HG02885 (cell line): Measurements from ENCODE around the gene BOD1.

ENCODE experiments used
- ATAC-seq: cut with Tn5 transposase; IDR thresholded peaks from one replicate; pipeline ENCODE4 v1.9.1; 2021; ENCODE audit warnings: mild to moderate bottlenecking; ENCODE audit not compliant: unreplicated experiment, poor library complexity

Gene BOD1

DNA sequence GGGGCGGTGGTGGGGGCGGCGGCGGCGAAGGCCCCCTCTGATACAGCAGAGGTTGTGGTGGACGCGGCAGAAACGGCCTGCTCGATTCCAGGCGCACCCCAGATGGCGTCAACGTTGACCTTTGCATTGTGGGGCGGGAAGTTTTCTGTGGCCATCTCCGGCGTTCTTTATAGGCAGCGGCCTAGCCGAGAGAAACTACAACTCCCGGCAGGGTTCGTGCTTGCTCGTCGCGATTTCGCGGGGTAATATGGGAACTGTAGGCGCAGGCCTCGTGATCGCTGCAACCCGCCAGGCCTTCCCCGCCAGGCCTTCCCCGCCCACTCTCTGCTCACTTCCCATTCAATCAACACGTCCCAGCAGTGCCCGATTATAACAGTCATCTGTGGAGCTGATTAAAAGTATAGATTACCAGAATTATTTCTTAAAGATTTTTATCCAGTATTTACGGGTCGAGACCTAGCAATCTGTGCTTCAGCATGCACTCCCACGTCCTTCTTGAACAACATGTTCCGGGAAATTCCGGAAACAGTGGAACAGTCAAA, at the start of gene BOD1:
Gene BOD1 (minus strand): TSS at position 74 of the 542 bp plus-strand sequence. CDS start 214 bp downstream, outside the sequence.
- peak; percentile 92 for ATAC-seq

DNA sequence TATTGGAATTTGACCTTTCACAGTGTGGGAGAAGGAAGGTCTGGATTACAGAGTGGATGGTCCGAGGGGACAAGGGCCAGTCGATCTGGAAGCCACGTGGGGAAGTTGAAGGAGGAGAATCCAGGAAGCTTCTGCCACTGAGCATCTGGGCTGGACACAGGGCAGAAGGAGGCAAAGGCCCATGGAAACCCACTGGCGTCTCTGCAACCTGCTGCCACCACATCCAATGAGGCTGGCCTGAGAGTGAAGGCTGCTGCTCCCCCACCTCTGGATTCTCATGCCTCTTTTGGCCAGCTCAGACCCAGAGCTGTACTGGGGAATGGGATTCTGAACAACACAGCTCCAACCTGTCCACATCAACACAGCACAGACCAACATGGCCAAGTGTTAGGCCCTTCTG, 48.9 kb upstream of the BOD1 start:
- no peak for ATAC-seq

DNA sequence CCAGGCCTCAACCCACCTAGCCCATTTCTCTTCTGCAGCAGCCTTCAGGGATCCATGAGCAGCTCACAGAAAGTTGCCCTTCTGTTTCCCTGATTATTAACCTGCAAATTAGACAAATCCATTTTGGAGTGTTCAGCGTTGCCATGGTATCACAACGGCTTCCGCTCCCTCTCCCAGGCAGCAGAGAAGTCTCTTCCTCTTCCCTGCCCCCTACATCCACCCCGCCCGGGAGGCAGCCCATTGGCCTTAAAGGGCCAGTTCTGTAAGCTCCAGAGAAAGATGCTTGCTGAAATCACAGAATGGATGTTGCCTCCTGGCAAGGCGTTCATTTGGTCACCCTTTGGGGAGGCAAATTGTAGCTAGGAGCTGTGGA, 47.7 kb upstream of the BOD1 start:
- no peak for ATAC-seq

DNA sequence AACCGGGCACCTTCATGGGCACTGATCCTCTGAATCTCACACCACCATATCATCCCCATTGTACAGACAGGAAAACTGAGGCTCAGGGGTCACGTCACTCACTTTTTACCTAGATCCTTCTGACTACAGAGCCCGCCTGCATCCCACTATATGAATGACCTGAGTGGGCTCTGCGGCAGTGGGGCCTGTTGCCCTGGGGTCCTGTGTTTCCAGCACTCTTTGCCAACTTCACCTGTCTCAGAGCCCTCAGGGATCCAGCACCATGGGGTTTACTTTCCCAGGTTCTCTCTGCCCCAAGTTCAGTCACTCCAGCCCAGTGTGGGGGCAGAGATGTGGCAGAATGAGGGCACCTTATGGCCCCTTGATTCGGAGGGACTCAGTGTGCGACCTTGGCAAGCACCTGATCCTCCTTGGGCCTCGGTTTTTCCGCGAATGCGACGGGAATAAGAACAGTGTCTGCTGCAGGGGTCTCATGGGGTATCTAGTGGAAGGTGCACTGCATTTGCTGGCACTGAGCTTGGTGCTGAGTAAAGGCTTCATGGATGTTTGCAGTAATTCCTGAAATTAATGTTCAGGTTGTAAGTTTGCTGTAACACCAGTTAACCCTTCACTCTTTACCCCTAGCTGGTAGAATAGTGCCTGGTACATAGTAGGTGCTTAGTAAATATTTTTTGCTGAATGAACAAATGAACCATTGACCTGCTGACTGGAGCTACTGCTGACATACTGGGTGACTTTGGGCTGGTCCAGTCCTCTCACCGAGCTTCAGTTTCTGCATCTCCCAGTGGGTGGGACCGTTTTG, 47.1 kb upstream of the BOD1 start:
- ATAC-seq, result no peak

DNA sequence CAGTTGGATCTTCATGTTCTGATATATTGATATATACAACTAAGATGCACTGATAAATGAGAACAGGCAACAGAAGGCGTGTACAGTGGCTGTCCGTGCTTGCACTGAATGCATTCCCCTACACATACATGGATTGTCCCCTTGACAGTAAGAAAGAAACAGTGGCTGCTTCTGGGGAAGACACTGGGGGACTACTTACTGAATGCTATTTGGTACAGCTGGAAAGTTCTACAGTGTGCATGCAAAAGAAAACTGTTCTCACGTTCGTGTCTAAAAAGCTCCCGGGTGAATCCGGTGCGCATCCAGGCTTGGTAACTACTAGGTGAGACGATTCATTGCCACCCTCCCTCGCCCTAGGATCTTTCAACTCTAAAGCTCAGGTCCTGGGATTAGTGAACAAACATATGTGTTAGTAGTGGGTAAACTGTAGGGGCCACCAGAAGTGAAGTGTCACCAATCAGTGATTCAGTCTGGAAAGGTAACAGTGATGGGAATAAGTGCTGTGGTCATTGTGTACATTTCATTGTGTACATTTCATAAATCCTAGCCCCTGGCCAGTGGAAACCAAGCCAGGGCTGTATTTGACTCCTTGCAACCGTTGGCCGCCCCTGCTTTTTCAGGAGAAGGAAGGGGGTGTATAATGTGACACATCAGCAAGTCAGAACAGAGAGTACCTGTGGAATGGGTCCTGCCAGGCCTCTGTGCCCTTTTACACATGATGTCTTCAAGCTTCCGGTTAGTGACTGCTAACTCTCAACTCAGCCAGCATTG, 46.3 kb upstream of the BOD1 start:
- ATAC-seq, result no peak

DNA sequence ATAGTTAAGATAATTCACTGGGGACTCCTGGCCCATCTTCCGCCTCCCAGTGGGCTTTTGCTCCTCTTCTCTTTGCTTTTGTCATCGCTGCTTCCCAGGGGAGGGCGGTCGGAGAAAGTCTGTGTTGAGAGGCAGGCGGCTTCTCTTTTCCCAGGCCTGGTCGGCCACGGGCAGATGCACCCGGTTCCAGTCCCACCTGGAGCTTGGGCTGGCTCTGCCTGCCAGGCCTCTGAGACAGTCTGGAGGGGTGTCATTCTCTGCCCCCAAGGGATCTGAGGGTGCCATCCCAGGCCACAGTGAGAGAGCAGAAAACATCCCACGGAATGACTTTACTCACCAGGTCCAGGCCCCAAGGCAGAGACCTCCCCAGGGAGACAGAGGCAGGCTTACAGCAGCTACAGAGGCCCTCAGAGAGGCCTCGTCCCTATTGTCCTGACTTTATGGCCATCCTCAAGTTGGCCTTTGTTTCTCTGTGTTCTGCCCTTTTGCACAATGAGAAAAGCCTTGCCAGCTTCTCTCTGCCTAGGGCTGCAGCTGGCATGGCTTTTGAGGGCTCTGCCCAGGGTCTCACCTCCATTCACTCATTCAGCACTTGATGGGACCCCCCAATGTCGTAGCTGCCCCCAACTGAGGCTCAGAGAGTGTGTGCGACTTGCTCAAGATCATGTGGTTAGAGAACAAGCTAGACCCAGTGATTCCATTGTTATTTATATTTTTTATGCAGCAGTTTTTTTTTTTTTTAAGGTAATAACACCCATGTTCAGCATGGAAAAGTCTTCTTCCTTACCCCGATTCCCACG, 44.2 kb upstream of the BOD1 start:
- ATAC-seq, result no peak

DNA sequence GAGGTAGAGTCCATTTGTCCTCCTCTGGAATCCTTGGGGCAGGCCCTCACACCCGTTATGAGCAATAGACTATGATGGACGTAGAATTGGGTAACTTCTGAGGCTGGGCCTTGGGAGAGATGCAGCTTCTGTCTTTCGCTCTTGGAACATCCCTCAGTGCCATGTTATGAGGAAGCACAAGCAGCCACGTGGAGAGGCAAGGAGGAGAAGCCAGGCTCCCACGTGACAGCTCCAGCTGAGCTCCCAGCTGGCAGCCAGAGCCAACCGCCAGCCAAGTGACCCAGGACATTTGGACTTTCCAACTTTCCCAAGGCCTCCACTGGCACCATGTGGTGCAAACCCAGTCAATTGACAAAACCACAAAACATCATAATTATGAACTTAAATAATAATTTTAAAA, 43.0 kb upstream of the BOD1 start:
- no peak for ATAC-seq

DNA sequence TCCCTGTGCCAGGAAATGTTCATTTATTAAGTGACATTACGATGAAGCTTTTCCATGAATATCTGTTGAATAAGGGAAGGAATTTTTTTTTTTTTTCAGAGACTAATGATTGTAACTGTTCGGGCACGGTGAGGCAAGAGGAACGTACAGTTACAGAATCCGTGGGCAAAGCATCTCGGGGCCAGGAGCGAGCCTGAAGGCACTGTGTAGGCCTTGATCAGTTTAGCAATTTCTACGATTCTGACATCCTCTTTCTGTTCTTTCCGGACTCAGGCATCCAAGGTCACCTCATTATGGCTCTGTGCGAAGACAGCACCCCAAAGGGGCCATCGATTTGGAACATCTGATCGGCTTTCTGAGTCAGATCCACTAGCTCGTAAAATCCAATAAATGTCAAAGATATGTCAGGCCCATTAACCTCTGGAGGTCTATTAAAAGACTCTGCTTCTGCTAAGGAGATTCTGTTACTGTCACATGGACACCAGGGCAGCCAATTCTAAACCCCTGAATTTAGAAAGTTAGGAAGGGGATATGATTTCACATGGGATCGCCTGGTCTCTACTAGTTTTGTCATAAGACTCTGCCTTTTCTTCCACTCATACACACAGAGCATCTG, 41.4 kb upstream of the BOD1 start:
- ATAC-seq, result no peak

DNA sequence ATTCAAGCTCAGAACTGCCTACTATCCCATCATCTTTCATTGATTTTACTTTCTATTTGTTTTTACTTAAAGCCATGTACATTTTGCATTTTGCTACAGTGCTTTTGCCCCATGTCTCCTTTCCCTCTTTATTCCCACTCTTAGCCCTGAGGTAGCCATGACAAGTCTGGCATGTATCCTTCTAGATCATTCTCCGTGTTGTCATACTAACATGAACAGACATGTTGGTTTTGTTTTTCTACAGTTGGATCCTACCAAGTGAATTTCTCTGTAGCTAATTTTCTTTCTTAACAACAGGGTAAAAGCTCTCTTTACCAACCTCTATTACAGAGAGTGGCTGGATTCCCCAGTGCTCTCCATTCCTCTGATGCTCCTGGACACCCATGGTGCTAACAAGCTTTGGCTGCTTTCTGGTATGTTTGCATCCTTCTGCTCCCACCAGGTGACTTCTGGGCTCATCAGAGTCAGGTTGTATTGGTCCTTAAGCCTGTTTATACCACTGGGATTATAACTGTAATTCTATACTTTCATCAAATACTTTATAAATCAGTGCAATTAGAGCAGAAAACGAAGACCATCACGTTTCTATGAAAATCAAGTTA, 38.8 kb upstream of the BOD1 start:
- no peak for ATAC-seq

DNA sequence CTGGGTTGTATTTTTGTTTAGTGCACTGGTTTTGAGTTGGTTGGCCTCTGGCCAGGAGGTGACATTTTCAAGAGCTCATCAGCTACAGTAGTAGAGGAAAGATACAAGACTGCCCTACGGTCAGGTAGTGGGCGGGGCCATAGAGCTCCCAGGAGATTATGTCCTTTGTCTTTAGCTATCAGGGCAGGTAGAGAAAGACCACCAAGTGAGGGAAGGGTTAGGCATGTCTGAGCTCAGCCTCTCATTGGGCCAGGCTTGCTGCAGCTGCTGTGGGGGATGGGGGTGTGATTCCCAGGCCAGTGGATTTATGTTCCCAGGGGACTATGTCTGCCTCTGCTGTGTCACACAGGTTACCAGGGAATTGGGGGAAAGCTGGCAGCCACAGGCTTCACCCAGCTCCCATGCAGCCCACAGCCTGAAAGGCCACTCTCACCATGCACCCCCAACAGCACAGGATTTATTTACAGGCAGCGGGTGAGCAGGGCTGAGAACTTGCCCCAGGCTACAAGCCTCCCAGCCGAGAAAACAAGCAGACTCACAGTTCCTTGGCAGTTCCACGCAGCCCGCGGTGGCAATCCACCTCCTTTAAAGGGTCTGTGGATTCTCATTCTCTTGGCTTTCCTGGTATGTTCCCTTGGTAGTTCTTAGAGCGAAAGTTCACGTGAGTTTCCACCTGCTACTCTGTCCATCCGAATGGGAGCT, 37.5 kb upstream of the BOD1 start:
- no peak for ATAC-seq

DNA sequence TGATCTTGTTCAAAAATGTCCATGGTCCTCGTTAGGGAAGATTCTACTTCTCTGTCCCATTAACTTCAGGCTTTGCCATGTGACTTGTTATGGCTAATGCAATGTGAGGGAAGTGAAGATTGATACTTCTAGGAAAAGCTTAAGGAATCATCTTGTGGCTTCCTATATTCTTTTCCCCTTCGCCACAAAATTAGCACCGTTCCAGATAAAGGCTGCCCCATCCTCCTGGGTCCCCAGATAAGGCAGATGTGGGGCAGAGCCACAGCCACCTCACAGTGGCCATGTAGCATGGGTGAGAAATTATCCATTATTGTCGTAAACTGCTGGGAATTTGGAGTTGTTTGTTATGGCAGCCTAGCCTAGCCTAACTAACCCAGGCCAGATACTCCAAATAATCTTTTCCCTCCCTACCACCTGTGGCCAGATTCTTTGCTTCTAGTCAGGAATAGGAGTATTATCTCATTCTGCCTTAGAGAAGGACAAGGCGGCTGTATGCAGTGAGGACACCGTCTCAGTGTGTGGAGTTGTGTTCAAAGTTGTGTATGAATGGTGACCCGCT, 31.9 kb upstream of the BOD1 start:
- ATAC-seq, result no peak

DNA sequence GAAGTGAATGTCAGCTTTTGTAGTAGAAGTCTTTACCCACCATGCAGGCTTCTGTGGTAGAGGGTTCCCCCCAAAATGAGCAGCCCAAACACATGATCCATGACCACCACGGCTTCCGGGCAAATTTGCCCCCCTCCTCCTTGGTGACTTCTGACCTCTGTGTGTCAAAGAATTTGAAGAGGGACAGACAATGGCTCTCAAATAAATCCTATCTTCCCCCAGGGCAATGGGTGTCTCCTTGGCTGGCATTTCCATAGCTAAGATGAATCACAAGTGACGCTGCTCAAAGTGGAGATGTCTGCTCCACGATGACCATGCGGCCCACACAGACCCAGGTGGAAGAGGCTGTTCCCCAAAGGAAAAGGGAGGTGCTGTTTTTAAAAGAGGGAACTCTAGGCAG, 30.2 kb upstream of the BOD1 start:
- no peak for ATAC-seq

DNA sequence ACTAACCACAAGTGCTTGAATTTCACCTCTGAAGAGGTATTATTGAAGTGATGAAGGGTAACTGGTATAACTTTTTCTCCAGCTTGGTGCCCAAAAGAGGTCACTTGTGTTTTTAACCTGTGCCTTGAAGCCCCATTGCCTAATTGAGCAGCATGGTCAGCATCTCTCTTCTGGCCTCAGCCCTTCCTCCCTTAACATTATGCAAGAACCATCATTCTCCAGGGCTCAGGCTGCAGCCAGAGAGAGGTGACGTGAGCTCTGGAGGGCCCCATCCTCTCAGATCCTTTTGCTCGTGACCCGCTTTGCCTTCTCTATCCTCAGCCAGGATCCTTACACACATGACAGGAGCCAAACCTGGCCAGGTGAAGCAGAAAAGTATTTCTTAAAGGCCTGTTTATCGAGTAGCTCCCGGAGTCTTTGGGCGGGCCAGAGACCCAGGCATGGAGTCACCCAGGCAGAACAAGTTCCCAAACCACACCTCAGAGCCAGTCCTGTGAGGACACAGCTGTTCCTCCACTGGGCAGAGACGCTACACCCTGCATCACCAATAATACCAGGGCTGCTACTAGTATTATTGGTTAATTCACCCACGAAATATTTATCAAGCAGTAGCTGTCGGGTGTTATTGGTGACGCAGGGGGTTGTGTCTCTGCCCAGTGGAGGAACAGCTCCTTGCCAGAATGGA, 29.6 kb upstream of the BOD1 start:
- ATAC-seq, result no peak

DNA sequence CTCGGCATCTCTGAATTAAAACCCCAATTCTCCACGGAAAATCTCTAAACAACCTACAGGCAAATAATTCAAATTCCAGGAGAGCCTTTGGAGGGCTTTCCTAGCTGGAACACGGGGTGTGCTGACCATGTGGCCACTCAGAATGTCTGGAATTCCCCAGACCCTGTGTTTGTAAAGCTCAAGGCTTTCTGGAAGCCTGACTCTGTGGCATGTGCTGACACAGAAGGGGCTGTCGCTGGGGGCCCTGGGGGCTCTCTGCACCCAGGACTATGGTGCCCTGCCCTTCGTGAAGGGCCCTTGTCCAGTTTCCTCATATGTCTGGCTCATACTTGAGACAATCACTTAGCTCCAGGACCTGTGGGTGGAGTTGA, 29.0 kb upstream of the BOD1 start:
- ATAC-seq, result no peak

DNA sequence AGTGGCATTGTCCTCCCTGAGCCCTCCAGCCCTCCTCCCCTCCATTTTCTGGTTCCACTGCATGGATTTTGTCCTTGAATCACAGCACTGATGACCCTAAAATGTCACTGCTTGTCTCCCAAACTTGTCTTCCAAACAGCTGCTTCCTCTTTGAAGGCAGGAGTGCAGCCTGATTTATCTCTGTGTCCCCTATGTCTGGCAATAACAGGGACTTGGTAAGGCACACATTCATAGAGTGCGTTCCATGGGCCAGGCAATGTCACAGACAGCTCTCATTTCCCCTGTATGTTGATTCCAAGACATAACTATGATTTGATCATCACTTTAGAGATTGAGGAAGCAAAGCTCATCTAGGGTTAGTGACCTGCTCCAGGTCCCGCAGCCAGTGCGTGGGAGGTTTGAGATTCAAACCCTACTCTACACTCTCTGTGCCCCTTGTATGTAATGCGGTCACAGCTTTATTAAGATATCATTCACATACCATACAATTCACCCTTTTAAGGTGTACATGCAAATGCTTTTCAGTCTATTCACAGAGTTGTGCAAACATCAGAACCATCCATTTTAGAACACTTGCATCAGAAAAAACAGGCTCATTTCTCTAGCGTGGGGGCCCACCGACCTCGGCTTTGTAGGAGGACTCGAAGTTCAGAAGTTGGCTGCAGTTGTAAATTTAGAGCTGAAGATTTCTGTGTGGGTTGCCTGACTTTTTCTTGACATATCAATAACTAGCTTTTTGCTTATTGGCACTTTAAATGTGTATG, 28.4 kb upstream of the BOD1 start:
- ATAC-seq, result no peak

DNA sequence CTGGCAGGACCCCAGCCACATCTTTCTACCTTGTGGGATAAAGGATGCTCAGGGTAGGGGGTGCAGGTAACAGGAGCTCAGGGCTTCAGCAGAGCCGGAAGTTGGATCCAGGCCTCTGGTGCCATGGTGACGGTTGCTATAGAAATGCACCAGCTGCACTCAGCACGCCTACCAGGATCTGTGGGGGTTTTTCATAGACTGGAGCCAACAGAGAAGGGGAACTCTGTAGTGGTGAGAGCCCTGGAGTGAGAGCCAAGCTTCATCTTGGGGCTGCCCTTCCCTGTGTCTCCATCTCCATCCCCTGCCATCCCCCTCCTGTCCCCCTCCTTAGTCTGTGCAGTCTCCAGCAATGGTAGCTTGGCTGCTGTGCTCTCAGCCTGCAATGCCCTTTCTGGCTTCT, 27.5 kb upstream of the BOD1 start:
- ATAC-seq, result peak; percentile 63

DNA sequence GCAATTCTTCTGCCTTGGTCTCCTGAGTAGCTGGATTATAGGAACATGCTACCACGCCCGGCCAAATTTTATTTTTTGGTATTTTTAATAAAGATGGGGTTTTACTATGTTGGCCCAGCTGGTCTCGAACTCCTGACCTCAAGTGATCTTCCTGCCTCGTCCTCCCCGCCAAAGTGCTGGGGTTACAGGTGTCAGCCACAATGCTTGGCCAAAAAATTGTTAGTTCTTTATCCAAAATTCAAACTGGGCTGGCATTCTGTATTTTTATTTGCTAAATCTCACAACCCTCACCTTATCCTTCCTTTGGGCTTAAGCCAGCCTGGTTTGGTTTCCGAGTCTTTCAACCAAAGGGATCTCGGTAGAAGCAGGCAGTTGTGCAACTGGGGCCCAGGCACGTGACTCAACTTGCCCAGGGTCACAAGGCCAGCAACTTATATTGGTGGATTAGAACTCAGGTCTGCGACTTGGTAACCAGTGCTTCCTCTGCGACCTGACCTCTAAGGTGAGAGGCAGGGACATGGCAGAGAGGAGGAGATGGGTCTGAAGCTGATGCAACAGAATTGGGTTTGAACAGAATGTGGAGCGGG, 26.5 kb upstream of the BOD1 start:
- ATAC-seq, result no peak
